Breast epithelium (tissue), 3 donors: ENCODE measurements around the gene THSD4.

ENCODE experiments used
- CTCF ChIP-seq, 3 donors: fragments of 450-650 bp; IDR thresholded peaks; one replicate each; pipeline ENCODE4 v1.5.1; 2016 to 2017; ENCODE audit warnings: antibody characterized with exemption in 3 of 3, mild to moderate bottlenecking in 3 of 3, moderate library complexity in 3 of 3
- POLR2A ChIP-seq: fragments of 450-650 bp; IDR thresholded peaks from one replicate; pipeline ENCODE4 v1.6.1; 2016; ENCODE audit warnings: antibody characterized with exemption, mild to moderate bottlenecking, moderate library complexity

- TF ChIP-seq POLR2A = no peak
- TF ChIP-seq CTCF (IDR thresholded peaks at IDR 0.05) = no peak
Measured at GRCh38 chr15:71433402-71433801, 318.1 kb downstream of the THSD4 start.
